Raji (cell line): ENCODE results near the gene GLE1.
A peak's percentile ranks its signal among the peaks of the same experiment; 100 is the strongest.

Experiments used
- POLR2A ChIP-seq: IDR thresholded peaks from 2 replicates; pipeline ENCODE4 v1.6.1; 2011; ENCODE audit warnings: low read depth, low read length, control low read depth; ENCODE audit not compliant: insufficient read depth

GLE1 gene, protein sequence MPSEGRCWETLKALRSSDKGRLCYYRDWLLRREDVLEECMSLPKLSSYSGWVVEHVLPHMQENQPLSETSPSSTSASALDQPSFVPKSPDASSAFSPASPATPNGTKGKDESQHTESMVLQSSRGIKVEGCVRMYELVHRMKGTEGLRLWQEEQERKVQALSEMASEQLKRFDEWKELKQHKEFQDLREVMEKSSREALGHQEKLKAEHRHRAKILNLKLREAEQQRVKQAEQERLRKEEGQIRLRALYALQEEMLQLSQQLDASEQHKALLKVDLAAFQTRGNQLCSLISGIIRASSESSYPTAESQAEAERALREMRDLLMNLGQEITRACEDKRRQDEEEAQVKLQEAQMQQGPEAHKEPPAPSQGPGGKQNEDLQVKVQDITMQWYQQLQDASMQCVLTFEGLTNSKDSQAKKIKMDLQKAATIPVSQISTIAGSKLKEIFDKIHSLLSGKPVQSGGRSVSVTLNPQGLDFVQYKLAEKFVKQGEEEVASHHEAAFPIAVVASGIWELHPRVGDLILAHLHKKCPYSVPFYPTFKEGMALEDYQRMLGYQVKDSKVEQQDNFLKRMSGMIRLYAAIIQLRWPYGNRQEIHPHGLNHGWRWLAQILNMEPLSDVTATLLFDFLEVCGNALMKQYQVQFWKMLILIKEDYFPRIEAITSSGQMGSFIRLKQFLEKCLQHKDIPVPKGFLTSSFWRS

DNA sequence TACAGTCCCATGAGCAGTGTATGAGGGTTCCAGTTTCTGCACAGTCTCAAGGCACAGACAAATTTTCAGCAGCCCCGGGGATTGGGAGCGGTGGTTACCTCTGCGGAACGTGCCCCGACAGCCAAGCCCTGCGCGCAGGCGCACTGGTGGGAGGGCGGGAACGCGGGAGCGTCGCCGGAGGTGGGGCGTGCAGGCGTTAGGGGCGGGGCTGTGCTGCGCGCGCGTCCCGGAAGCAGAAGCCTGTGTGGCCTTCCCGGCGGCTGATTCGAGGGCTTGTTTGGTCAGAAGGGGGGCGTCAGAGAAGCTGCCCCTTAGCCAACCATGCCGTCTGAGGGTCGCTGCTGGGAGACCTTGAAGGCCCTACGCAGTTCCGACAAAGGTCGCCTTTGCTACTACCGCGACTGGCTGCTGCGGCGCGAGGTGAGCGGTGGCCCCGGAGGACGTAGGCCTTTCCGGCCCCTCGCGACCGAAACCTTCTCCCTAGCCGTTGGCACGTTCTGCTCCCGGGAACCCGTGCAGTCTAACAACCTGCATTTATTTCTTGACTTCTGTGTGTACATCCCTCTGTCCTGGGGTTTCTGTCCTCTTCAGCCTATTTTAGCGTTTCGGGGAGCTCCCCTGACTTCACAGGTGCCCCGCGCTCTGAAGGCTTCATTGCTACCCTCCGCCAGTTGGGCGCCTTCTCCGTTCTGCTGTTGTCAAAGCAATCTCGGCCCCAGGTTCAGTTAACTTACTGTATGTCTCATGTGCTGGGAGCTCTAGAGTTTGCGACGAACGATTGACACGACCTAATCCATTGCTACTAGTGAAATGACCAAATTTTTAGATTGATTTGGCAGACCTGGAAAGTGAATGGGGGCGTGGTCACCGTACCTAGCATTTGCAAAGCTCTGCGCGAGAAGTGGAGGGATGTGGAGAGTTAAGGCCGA lies at the start of gene GLE1:
GLE1 (plus strand) TSS at position 235 of the 929 bp plus-strand sequence; CDS start at position 322, 87 bp downstream.
- peak; percentile 96 for TF ChIP-seq POLR2A

DNA sequence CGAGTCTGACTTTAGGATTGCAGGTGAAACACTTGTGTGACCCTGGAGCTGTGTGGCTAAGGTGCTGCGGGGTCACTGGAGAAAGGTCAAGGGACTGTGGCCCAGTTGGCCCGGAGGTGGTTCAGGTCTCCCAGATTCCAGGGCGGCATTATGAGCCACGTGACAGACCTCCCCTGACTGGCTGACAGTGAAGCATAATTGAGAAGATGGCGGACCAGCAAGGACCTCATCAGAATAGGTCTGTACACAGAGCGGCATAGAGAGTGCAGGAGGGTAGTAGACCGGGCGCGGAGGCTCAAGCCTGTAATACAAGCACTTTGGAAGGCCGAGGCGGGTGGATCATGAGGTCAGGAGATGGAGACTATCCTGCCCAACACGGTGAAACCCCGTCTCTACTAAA lies 49.5 kb upstream of the GLE1 start:
- no peak for TF ChIP-seq POLR2A

DNA sequence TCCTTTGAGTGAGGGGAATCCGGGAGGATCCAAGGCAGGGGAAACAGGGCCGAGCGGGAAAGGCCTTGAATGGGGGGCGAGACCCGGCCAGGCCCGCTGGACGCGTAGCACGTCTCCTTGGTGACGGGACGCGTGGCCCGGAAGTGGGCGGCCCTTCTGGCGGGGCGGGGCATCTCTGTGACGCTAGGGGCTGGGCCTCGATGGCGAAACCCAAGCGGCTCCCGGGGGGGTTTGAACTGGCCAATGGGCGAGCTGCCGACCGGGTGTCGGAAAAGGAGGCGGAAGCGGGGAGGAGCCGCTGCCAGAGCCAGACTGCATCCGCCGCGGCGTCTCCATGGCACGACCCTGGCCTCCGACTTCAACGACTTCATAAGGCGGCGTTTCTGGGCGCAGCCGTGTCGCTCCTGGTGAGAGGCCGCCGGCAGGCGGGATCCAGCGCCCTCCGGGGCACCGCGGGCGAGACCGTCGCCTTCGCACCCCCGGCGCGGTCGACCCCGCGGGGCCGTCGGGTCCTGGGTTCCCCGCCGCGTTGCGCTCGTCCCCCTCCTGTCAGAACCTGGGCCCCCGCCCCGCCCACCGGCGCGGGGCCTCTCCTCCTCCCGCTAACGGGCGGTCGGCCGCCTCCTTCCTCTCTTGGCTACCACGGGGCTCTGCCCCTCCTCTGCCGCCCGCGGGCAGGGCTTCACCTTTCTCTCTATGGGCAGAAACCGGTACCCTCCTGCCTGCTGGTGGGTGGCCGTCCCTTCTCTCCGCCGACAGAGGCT lies 48.5 kb upstream of the GLE1 start, which contains the start of gene ODF2:
ODF2 (plus strand) TSS at position 158 of the 764 bp plus-strand sequence; CDS start at position 244, 86 bp downstream.
- TF ChIP-seq POLR2A: peak; percentile 92

DNA sequence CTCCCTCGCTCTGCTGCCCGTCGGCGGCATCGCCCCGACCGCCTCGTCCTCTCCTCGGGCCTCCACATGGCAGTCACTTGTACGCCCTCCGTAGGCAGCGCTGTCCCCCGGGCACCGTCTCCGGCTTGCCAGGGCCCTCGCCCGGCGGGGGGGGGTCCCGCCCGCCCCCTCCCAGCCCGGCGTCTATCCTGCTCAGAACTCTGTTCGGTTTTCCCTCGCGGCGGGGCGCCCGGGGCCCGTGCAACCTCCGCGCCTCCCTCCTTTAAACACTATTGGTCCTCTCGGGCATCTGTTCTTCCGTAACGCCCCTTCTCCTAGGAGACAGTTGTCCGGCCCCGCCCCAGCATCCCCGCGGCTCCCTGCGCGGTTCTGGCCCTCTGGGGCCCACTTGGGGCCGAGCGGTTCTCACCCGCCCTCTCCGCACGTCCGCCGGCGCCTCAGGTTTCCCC lies 47.9 kb upstream of the GLE1 start:
- TF ChIP-seq POLR2A: no peak

DNA sequence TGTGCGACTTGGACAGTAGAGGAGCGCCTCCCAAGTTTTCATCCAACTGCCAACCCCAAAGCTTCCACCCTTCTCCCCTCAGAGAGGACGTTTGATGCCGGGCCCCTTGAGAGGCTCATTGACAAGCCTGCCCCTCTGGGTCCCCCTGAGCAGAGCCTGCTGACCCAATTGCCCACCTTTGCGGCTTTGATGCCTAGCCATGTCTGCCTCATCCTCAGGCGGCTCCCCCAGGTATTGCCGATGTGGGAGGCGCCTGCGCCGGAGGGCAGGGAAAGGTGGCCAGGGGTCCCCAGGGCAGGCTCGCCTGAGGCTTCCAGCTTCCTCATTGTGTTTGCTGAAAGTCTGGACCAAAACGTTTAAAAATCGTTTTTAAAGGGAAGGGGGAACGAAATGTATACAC lies 47.3 kb upstream of the GLE1 start:
- TF ChIP-seq POLR2A: no peak

DNA sequence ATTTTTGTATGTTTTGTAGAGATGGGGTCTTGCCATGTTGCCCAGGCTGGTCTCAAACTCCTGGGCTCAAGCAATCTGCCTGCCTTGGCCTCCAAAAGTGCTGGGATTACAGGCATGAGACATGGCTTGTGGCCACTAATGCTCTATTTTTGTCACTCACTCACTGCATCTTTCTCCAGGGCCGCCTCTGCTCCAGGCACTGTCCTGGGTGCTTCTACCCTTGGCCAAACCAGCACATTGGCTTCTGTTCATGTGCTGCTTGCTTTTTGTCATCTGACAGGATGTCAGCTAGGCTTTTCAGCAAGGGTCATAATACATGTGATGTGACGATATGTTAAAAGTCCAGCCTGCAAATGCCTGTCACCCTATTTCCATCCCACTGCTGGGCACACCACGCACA lies 45.5 kb upstream of the GLE1 start:
- no peak for TF ChIP-seq POLR2A

DNA sequence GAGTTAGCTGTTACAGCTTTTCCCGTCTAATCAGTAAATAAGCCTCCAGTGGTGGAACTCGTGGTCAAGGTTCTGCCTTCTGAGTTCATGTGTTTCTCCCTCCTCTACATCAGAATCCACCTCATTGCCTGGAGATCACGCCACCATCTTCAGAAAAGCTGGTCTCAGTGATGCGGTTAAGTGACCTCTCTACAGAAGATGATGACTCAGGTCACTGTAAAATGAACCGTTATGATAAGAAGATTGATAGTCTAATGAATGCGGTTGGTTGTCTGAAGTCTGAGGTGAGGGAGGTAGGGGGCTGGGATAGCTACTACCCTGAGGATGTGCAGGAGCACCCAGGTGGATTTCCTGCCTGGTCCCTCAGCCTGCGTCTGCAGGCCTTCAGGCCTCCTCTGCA lies 35.4 kb upstream of the GLE1 start:
- TF ChIP-seq POLR2A: no peak

DNA sequence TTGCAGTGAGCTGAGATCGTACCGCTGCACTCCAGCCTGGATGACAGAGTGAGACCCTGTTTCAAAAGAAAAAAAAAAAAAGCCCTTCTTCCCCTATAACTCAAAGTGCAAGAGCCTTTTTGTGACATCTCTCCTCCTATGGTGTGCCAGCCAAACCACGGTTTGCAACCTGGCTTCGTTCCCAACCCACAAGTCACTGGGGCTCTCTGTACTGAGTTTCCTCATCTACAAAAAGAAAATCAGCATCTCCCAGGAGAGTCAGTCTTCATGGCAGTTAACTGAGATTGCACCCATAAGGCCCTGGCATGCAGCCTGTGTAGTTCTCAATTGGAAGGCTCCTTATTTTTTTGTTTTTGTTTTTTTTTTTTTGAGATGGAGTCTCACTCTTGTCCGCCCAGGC lies 34.0 kb upstream of the GLE1 start:
- no peak for TF ChIP-seq POLR2A

DNA sequence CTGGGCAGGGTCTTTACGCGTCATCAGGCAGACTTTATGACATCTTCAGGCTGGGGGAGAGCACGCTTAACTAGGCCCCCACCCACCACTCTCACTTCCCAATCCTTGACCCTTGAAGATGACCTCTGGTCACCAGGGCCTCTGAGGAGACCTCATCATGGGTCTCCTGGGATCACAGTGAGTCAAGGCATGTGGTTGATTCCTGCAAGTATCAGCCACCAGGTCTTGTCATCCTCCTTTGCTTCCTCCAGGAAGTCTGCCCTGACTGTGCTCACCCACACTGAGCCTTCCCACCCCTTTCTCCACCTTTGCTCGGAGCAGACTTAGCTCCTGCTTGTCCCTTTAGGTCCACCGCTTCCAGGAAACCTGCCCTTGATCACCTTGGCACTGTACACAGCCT lies 31.4 kb upstream of the GLE1 start:
- no peak for TF ChIP-seq POLR2A

DNA sequence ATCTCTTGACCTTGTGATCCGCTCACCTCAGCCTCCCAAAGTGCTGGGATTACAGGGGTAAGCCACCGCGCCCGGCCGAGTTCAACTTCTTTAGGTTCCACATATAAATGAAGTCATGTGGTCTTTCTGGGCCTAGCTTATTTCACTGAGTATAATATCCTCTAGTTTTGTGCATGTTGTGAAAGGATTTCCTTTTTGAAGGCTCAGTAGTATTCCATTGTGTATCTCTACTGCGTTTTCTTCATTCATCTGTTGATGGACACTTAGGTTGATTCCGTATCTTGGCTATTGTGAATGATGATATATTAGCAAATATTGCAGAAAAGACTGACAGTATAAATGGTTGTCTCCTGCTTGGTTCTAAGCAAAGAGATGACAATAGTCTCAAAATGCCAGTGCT lies 28.7 kb upstream of the GLE1 start:
- TF ChIP-seq POLR2A: no peak

DNA sequence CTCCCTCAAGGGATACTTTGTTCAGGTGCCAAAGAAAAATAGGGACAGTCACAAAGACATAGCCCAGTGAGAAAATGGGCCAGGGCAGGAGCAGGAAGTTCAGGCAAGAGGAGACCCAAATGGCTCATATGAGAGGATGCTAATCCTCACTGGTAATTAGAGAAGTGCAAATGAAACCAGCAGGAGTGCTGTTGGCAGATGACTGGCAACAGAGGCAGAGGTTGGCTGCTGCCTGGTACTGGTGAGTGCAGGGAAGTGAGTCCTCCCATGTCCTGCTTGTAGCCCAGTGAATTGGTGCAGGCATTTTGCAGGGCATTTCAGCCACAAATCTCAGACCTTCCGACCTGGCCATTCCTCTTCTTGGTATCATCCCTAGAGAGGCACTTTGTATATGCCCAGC lies 25.3 kb upstream of the GLE1 start:
- TF ChIP-seq POLR2A: no peak

DNA sequence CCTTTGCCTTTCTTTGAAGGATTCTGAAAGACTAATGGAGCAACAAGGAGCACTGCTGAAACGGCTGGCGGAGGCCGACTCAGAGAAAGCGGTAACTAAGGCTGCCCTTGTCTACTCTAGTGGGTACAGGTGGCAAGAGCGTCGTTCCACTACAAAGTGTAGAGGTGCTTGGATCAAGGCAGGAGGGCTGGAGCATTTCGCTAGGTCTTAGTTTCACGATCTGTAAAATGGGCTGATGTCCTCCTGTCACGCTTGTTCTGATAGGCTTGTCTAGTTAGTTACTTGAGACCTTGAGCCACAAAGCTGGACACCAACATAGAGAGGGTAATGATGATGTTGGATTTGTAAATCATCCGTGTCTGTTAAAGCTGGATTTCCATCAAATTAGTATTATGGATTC lies 23.0 kb upstream of the GLE1 start:
- TF ChIP-seq POLR2A: no peak

DNA sequence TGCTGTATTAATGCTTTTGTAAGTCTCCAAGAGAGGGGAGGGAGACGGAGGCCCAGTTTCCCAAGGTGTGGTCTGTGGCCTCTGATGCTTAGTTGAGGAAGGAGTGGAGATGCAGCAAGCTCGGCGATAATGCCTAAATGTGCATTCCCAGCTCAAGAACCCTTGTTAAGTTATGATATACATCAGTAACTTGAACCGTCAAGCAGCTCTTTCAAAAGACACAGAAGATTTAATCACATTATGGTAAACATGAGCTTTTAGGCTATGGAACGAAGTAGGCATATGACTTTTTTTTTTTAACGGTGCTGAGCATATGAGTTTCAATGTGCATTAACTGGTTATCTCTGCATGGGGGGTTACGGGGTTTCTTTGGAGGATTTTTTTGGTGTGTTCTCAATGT lies 22.3 kb upstream of the GLE1 start:
- no peak for TF ChIP-seq POLR2A

DNA sequence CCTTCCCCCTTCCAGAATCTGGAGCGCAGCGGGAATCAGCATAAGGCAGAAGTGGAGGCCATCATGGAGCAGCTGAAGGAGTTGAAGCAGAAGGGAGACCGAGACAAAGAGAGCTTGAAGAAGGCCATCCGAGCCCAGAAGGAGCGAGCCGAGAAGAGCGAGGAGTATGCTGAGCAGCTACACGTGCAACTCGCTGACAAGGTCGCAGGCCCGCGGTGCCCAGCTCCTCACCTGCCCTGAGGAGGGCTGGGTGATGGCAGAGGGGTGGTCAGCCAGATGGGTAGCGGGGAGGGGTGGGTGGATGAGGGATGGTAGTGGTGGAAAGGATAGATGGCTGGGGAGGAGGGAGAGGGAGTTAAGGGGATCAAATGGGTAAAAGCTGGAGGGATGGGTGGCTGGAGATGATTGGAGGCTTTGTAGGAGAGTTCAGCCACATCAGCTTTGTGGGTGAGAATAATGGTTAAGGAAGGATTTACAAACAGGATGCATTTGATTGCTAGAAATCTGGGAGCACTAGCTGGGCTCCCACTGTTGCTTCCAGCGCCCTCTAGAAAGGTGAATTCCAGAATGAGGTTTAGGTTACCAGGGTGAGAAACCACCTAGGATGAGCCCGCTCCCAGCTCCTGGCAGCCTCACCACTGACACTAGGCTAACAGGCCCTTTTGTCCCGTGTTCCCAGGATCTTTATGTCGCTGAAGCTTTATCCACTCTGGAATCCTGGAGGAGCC lies 19.7 kb upstream of the GLE1 start:
- no peak for TF ChIP-seq POLR2A

DNA sequence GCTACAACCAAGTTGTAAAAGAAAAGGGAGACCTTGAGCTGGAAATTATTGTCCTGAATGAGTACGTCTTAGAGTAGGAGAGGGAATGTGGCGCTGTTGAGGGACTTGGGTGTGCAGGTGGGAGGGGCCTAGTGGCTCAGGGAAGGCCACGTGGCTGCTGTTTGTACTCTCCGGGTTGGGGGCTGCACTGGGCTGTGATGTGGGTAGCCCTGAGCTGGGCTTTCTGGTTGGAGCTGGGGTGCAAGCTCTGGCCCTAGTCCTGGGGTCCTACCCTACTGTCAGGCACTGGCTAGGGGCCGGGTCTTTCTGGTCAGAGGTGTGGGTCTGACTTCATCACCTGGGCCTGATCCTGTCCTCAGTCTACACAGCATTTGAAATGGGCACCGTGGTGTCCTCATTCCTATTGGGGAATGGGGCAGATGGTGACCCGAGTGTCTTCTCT lies 19.1 kb upstream of the GLE1 start:
- no peak for TF ChIP-seq POLR2A
